Mononuclear cell (primary cell): Measurements from ENCODE around the gene SCARB2. TPM values are rescaled to one million over a fixed set of nuclear protein-coding genes. Genes with fewer than 3 reads are reported as not detected.
A peak's percentile ranks its signal among the peaks of the same experiment; 100 is the strongest.

Experiments
- H3K27me3 ChIP-seq: 2 replicates; pipeline ENCODE4 v1.6.0; 2011; ENCODE audit warnings: low read length, control low read depth; ENCODE audit not compliant: insufficient read depth
- H3K4me1 ChIP-seq: 2 replicates; pipeline ENCODE4 v1.5.1; 2011; ENCODE audit warnings: mild to moderate bottlenecking, low read length, control low read depth; ENCODE audit not compliant: insufficient read depth
- H3K4me3 ChIP-seq: 2 replicates; pipeline ENCODE4 v1.5.1; 2011; ENCODE audit warnings: mild to moderate bottlenecking, low read length, moderate library complexity
- H3K9me3 ChIP-seq: 2 replicates; pipeline ENCODE4 v1.5.1; 2011; ENCODE audit warnings: low read depth, mild to moderate bottlenecking, control low read depth, low read length
- total RNA-seq: library from RNA; depleted of rRNA; stranded (reverse); fragments of >200 nt; gene quantifications from one replicate; pipeline ENCODE4 v1.2.3, GENCODE V29; 2012

The SCARB2 gene
- total RNA-seq, 1 donor: 35.3 TPM

DNA sequence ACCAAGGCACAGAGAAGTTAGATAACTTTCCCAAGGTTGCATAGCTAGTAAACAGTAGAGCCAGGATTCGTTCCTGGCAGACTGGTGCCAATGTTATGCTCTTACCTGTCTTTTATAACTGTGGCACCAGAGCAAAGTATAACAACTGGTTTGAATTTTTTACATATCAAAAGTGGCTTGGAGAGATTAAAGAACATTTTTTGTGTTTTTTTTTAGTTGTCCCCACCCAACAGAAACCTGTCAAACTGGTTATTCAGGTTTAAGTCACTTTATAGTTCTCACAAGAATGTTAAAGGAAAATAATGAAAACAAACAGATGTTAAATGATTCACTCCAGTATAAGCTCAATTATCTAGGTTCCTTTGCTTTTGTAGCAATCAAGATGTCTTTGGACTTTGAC lies 22.3 kb upstream of the SCARB2 start:
- Histone ChIP-seq H3K27me3 (no peaks in the 10 kb centered on the region), H3K4me3 (no peak overlapping the region), H3K9me3 (peaks cover 12% of the 10 kb centered on the region), H3K4me1 (no peaks in the 10 kb centered on the region)

DNA sequence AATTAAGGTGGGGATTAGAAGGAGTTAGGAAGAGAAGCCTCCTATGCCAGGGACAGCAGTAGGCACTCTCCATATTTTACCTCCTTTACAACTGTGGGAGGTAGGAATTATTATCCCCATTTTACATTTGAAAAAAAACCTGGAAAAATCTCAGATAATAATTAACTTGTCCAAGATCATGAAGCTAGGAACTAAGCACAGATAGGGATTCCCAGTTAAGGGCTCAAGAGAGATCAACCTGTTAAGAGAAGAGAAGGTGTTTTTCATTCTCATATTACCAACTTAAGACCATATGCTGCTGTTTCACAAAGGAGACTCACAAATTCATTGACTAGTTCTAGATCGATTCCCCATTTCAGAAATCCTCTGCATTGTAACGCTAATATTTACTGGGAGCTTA lies 21.8 kb upstream of the SCARB2 start:
- no peaks in the 10 kb centered on the region for H3K27me3 ChIP-seq
- H3K4me3 ChIP-seq: no peak overlapping the region
- H3K9me3 ChIP-seq: peaks cover 8% of the 10 kb centered on the region
- no peaks in the 10 kb centered on the region for H3K4me1 ChIP-seq

DNA sequence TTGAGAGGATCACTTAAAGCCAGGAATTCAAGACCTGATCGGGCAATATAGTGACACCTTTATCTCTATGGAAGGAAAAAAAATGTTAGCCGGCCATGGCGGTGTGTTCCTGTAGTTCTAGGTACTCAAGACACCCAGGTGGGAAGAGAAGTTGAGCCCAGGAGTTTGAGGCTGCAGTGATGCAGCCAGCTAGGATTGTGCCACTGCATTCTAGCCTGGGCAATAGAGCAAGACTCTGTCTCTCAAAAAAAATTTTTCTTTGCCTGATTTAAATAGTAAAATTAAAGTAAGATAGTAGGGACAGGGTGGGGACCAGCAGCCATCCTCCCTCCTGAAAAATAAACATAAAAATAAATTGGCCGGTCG lies 21.0 kb upstream of the SCARB2 start:
- no peak overlapping the region for H3K4me3 ChIP-seq
- no peaks in the 10 kb centered on the region for H3K4me1 ChIP-seq
- H3K9me3 ChIP-seq: peaks cover under 1% of the 10 kb centered on the region
- no peaks in the 10 kb centered on the region for H3K27me3 ChIP-seq

DNA sequence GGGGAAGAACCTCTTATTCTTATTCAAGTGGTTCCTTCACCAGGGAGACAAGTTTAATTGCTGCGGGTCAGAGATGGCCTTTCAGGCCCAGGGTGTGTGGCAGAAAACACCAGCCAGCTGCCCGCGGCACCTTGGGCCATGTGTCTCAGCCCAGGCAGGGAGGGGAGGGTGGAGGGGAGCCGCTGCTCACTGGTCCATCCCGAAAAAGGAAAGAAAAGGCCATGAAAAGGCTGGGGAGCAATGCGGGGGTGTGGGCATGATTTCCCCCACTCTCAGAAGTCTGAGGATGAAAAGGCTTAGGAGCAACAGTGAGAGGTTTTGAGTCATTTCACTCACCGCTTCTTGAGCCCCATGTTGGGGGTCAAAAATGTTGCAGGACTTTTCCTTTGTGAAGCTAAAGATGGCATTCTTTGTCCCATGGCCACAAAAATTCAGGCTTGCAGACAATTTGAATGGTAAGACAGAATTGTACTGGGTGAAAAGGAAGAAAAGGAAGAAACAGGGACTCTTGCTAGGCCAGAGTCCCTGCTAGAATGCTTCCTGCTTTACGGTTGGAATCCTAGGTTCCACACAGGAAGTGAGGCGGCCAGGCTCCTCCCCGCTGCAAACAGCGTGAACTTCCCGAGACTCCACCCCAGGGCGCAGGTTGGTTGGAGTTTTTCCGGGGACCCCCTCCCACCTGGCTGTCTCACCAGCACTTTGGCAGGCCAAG lies 20.5 kb upstream of the SCARB2 start:
- Histone ChIP-seq H3K27me3 (no peaks in the 10 kb centered on the region), H3K9me3 (no peaks in the 10 kb centered on the region), H3K4me1 (no peaks in the 10 kb centered on the region), H3K4me3 (no peak overlapping the region)

DNA sequence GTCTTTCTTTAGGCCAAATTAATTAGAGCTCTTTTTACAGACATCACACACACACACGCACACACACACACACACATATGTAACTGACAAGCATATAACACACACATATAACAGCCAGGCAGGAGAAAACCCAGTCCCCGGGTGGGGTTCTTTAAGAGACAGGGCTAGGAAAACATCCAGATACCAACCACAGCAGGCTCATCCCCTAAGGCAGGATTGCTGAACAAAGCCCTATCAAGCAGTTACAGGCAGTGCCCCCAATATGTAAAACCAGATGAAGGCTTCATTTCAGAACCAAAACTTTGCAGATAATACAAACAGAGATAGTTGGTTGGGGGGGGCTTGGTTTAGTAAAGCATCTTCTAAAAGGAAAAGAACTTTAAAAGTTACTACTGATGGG lies 19.9 kb upstream of the SCARB2 start:
- Histone ChIP-seq H3K4me1 (no peaks in the 10 kb centered on the region), H3K27me3 (no peaks in the 10 kb centered on the region), H3K9me3 (no peaks in the 10 kb centered on the region), H3K4me3 (no peak overlapping the region)

DNA sequence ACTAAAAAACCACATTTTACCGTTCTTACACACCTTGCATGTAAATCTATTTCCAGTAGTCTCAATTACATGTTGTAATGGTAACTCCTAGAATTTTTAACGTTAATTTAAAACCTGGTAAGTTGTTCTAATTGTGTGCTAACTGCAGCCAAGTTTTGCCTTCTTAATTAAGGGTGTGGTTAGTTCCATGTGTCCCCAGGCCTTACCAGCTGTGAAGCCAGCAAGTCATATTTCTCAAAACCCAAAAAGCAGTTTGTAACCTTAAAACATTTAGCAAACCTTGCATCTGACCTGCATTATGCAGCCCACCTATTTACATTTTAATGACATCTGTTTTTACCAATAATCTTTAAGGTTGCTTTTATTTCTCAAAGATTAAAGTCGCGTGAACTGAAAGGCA lies 19.5 kb upstream of the SCARB2 start:
- H3K4me3 ChIP-seq: no peak overlapping the region
- H3K4me1 ChIP-seq: no peaks in the 10 kb centered on the region
- no peaks in the 10 kb centered on the region for H3K27me3 ChIP-seq
- no peaks in the 10 kb centered on the region for H3K9me3 ChIP-seq

DNA sequence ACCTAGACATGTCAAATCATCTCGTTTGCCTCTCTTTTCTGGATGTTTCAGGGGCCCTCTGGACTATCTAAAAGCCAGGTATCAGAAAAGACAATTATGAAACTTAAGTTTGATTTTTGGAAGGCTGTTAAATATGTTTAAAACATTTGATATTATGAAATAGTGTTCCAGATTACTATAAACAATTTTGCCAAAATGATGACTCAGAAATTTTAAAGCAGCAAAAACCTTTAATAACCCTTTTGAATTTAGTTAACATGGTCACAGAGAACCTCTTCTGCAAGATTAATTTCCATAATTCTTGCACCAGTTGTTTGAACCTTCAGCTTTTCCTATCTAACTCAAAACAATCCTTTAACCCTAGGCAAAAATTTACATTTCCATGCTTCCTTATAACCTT lies 19.1 kb upstream of the SCARB2 start:
- Histone ChIP-seq H3K4me1 (no peaks in the 10 kb centered on the region), H3K9me3 (no peaks in the 10 kb centered on the region), H3K27me3 (no peaks in the 10 kb centered on the region), H3K4me3 (no peak overlapping the region)

DNA sequence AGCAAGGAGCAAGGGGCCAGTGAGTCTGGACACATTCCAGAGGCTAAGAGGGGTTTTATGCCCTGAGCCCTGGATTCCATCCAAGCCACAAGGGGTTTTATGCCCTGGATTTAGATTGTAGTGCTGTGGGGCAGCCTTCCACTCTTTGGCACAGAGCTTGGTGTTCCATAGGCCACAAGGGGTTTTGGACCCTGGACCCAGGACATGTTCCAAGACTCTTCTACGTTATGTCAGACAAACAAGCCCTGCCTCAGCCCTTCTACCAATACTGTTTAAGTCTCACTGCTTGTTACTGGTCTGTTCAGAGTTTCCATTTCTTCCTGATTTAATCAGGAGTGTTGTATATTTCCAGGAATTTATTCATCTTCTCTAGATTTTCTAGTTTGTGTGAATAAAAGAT lies 12.8 kb upstream of the SCARB2 start:
- Histone ChIP-seq H3K27me3 (no peaks in the 10 kb centered on the region), H3K4me1 (no peaks in the 10 kb centered on the region), H3K9me3 (no peaks in the 10 kb centered on the region), H3K4me3 (no peak overlapping the region)

DNA sequence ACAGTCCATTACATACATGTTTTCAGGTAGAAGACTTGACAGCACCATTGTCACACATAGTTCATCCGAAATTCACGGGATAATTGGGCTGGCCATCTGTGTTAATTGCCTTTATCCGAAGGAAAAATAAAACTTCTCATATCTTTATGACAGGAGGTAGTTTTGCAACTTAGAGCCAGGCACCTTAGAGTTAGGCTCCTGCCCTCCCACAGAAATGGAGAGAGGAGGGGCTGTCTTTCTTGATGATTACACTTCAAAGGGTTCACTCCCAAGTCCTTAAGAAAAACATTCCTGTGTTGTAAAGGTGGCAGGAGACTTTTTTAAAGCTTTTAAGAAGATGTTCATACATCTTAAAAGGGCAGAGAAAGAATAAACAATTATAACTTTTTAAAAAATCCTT lies 10.5 kb upstream of the SCARB2 start:
- H3K9me3 ChIP-seq: no peaks in the 10 kb centered on the region
- no peak overlapping the region for H3K4me3 ChIP-seq
- H3K4me1 ChIP-seq: peaks cover 9% of the 10 kb centered on the region
- no peaks in the 10 kb centered on the region for H3K27me3 ChIP-seq

DNA sequence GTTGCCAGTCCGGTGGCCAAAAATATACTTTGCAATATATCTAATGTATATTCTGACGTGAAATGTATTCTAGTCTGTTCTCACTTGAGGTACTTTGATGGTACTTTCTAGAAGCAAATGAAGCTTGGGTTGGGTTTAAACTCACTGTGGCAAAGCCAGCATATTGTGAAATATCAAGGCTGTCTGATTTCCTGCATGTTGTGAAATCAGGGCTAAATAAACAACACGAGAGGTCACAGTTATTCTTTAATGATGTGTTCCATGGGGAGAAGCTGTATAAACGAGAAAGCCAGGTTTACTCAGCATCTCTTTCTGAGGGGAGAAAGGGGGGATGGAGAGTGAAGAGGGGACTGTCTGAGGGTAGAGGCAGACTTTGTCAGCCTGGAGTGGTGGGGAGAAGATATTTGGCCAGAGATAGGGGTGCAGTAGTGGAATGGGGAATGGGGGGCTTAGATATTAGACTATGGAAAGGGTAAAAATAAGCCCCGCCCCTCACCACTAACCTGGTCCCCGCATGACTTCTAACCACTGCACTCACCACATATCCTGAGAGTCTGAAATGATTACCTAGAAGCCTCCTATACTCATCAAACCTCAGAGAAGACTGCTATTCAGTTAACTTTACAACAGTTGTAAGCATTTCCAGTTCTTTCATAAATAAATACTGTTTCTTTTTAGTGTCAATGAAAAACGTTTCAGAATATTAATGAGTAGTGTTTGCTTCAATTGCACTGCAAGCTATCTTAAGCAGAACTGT lies 5.9 kb upstream of the SCARB2 start:
- Histone ChIP-seq H3K9me3 (no peaks in the 10 kb centered on the region), H3K4me3 (no peak overlapping the region), H3K4me1 (peaks cover 51% of the 10 kb centered on the region), H3K27me3 (no peaks in the 10 kb centered on the region)

DNA sequence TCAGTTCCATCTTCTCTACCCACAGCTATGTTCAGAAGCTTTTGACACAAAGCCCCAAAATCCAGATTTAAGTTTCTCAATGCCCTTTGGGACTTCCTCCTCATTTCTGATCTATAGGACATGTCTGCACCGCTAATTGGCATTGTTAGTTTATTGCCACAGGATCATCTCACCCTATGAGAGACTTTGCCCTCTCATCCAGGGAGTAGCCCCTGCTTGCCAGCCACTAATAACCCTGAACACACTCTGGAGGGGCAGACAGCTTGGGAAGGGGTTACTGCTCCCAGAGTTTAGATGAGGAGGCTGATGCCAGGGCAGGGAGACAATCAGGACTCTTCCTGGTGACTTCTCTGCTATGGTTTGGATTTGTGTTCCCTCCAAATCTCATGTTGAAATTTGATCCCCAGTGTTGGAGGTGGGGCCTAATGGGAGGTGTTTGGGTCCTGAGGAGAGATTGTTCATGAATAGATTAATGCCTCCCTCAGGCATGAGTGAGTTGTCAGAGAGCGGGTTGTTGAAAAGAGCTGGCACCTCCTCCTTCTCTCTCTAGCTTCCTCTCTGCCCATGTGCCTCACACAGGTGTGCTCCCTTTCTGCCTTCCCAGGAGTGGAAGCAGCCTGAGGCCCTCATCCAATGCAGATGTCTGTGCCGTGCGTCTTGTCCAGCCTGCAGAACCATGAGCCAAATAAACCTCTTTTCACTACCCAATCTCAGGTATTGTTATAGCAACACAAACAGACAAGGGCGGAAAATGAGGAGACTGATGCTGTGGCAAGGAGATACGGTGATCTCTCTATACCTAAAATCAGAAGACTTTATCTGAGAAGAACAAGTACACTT lies 3.6 kb upstream of the SCARB2 start:
- Histone ChIP-seq H3K9me3 (no peaks in the 10 kb centered on the region), H3K4me1 (peaks cover 69% of the 10 kb centered on the region), H3K4me3 (no peak overlapping the region), H3K27me3 (no peaks in the 10 kb centered on the region)

DNA sequence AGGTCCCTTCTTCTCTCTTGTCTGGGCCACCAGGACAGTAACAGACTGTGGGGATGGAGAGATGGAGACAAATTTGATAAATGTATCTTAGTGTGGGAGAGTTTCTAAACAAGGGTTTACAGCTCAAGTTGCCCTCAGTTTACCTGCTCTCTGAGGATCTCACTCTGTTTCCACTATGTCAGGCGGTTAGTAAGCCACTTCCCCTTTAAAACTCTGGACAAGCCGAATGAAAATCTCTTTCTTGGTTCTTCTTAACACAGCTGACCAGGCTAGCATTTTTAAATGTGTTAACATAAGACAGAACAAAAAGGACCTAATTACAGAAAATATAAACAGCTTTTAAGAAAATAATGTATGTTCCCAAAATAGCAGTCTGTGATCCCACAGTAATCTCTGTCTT lies 2.9 kb upstream of the SCARB2 start:
- Histone ChIP-seq H3K4me3 (no peak overlapping the region), H3K9me3 (no peaks in the 10 kb centered on the region), H3K27me3 (no peaks in the 10 kb centered on the region), H3K4me1 (peaks cover 76% of the 10 kb centered on the region)

DNA sequence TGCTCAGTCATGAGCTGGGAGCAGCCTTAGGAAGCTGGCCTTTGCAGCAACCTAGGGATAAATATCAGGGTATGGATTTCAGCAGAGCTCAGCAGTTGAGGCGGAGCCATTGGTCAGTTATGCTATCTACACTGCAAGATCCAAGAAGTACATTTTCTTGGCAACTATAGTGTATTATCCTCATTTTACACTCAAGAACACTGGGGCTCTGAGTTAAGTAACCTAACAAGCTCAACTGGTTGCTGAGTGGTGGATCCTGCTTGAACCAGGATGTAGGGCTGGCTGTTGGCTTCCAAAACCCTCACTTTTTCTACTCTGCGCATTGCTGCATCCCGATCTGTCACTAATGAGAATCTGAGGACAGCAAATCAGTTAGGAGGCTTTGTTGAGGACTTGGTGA lies 1.5 kb upstream of the SCARB2 start:
- Histone ChIP-seq H3K4me3 (no peak overlapping the region), H3K9me3 (no peaks in the 10 kb centered on the region), H3K4me1 (peaks cover 90% of the 10 kb centered on the region), H3K27me3 (no peaks in the 10 kb centered on the region)

DNA sequence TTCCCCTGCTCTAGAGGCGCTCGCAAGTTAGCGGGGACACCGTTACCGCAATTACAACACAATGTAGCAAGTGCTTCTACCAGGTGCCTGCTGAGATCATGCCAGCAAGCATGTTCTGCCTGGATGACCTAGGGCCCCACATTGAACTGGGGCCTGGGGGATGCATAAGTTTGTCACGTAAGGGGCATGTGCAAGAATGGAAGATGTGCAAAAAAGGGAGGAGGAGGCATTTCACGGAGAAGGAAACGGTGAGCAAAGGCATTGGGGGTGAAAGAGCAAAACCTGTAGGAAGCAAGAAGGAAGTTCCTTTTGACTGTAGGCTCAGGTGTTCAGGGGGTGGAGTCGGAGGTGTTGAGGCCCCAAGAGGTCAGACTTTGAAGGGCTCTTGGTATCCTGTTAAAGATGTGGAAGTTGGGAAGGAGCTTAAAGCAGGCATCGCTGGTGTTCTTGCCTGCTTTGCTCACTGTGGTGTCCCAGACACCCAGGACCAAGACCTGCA lies 602 bp upstream of the SCARB2 start:
- Histone ChIP-seq H3K4me1 (peaks cover 90% of the 10 kb centered on the region), H3K9me3 (no peaks in the 10 kb centered on the region), H3K27me3 (no peaks in the 10 kb centered on the region), H3K4me3 (peak overlapping the region; percentile 67)

DNA sequence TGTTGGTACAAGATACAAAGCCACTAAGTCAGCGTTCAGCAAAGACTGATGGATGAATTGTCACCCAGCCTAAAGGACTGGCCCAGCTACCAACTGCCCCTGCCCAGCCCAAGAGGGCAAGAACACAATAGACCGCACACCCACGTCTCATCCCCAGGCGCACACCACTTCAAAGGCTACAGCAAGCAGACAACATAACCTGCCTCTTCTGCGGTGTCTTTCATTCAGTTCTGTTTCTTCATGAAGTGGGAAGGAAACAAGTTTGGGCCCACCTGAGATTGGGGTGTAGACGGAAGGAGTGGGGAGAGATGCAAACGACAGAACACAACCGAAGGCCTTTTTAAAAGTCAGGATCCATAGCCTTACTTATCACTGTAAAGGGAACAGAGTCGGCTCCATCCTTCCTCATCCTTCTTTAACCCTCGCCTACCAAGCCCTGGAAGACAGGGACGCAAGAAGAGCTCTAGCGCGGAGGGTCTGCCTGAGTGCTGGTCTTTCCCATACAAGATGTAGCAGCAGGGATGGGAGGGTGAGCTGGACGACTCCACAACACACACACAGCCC lies 691 bp downstream of the SCARB2 start:
- no peaks in the 10 kb centered on the region for H3K9me3 ChIP-seq
- peak overlapping the region; percentile 67 for H3K4me3 ChIP-seq
- H3K4me1 ChIP-seq: peaks cover 91% of the 10 kb centered on the region
- H3K27me3 ChIP-seq: no peaks in the 10 kb centered on the region
